Neural progenitor cell (in vitro differentiated cells): Measurements from ENCODE around the gene PLEKHO1. TPM values are rescaled to one million over a fixed set of nuclear protein-coding genes. Genes with fewer than 3 reads are reported as not detected.
"Not testable (repeated sequence)": the region's sequence is repeated elsewhere in the genome, so short reads cannot be mapped to it uniquely, and the experiment has no call there.

Experiments
- DNase-seq: peaks from one replicate; pipeline ENCODE4 v3.0.0-alpha.2; 2016; ENCODE audit warnings: low spot score
- H2AFZ ChIP-seq: fragments of 200-600 bp; sonication (generic); replicated peaks from 2 replicates; pipeline ENCODE4 v1.6.1; 2016; ENCODE audit warnings: antibody characterized with exemption
- H3F3A ChIP-seq: fragments of 200-600 bp; sonication (generic); 2 replicates; pipeline ENCODE4 v1.6.1; 2016; ENCODE audit warnings: antibody characterized with exemption, low read depth
- H3K27ac ChIP-seq: fragments of 200-600 bp; sonication (generic); 2 replicates; pipeline ENCODE4 v1.5.1; 2016; ENCODE audit warnings: mild to moderate bottlenecking
- H3K27me3 ChIP-seq: fragments of 200-600 bp; sonication (generic); 2 replicates; pipeline ENCODE4 v1.6.1; 2016; ENCODE audit warnings: mild to moderate bottlenecking, moderate library complexity
- H3K36me3 ChIP-seq: fragments of 200-600 bp; sonication (generic); 2 replicates; pipeline ENCODE4 v1.5.1; 2016
- H3K4me1 ChIP-seq: fragments of 200-600 bp; sonication (generic); 2 replicates; pipeline ENCODE4 v1.6.1; 2016; ENCODE audit warnings: mixed run types
- H3K4me2 ChIP-seq: fragments of 200-600 bp; sonication (generic); 2 replicates; pipeline ENCODE4 v1.6.1; 2016
- H3K4me3 ChIP-seq: fragments of 200-600 bp; sonication (generic); 2 replicates; pipeline ENCODE4 v1.5.1; 2016
- H3K79me2 ChIP-seq: fragments of 200-600 bp; sonication (generic); 2 replicates; pipeline ENCODE4 v1.6.1; 2016; ENCODE audit warnings: low read depth
- H3K9ac ChIP-seq: fragments of 200-600 bp; sonication (generic); 2 replicates; pipeline ENCODE4 v1.6.1; 2016
- H3K9me3 ChIP-seq: fragments of 200-600 bp; sonication (generic); 2 replicates; pipeline ENCODE4 v1.5.1; 2016; ENCODE audit warnings: low read depth
- H4K20me1 ChIP-seq: fragments of 200-600 bp; sonication (generic); 2 replicates; pipeline ENCODE4 v1.6.1; 2016; ENCODE audit warnings: low read depth
- H3K27ac Mint-ChIP-seq: 3 replicates; pipeline ENCODE4 v1.8.0; 2021; ENCODE audit warnings: mixed read lengths
- H3K27me3 Mint-ChIP-seq: 2 replicates; pipeline ENCODE4 v1.8.0; 2022; ENCODE audit warnings: low read depth, mild to moderate bottlenecking, inconsistent platforms, moderate library complexity, mixed read lengths; ENCODE audit not compliant: insufficient read depth
- H3K36me3 Mint-ChIP-seq: 3 replicates; pipeline ENCODE4 v1.8.0; 2021; ENCODE audit warnings: mixed read lengths
- H3K4me1 Mint-ChIP-seq: 3 replicates; pipeline ENCODE4 v1.8.0; 2021; ENCODE audit warnings: mixed read lengths
- H3K4me3 Mint-ChIP-seq: 3 replicates; pipeline ENCODE4 v1.8.0; 2021; ENCODE audit warnings: mild to moderate bottlenecking, moderate library complexity, mixed read lengths
- H3K9me3 Mint-ChIP-seq: 3 replicates; pipeline ENCODE4 v1.8.0; 2020; ENCODE audit warnings: mixed read lengths
- EZH2 ChIP-seq: fragments of 200-600 bp; sonication (generic); IDR thresholded peaks from 2 replicates; pipeline ENCODE4 v1.6.1; 2017; ENCODE audit warnings: antibody characterized with exemption, mild to moderate bottlenecking, moderate library complexity
- EZH2phosphoT487 ChIP-seq: fragments of 200-600 bp; sonication (generic); IDR thresholded peaks from 2 replicates; pipeline ENCODE4 v1.6.1; 2017; ENCODE audit warnings: antibody characterized with exemption
- total RNA-seq: library from RNA; depleted of rRNA; stranded (reverse); fragments of >200 nt; gene quantifications from 2 replicates; pipeline ENCODE4 v1.2.3, GENCODE V29; 2015; ENCODE audit warnings: low replicate concordance
- TF ChIP-seq, protein P1 (sequence below): fragments of 200-600 bp; sonication (generic); IDR thresholded peaks from 2 replicates; pipeline ENCODE4 v1.5.1; 2017; ENCODE audit warnings: antibody characterized with exemption, mild to moderate bottlenecking

The PLEKHO1 gene
- total RNA-seq, 1 donor from 2014 or later = 39.3 TPM

DNA sequence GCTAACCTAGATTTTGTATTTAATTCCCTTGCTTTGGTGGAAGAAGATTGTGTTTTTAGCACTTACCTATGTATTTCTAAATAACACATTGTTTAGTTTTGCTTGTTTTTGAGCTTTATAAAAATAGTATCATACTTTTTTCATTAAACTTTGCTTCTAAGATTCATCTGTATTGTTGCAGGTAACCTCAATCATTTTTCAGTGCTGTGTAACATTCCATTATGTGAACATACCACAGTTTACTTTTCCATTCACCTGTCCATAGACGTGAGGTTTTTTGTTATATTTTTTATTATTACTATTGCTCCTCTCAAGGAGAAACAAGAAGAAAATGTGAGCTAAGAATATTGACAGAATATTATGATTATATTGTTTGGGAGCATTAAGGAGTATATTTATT is 15.2 kb upstream of the PLEKHO1 start:
- Histone ChIP-seq H4K20me1 (no peaks in the 10 kb centered on the region), H3K27ac (no peak overlapping the region), H3K9ac (no peak overlapping the region), H3F3A (no peaks in the 10 kb centered on the region), H2AFZ (no peak overlapping the region), H3K9me3 (no peaks in the 10 kb centered on the region), H3K4me2 (no peak overlapping the region), H3K79me2 (no peaks in the 10 kb centered on the region), H3K27me3 (no peaks in the 10 kb centered on the region), H3K4me3 (no peak overlapping the region), H3K36me3 (no peaks in the 10 kb centered on the region), H3K4me1 (no peaks in the 10 kb centered on the region)
- TF ChIP-seq EZH2 (no peak), EZH2phosphoT487 (no peak)
- TF ChIP-seq, protein P1, sequence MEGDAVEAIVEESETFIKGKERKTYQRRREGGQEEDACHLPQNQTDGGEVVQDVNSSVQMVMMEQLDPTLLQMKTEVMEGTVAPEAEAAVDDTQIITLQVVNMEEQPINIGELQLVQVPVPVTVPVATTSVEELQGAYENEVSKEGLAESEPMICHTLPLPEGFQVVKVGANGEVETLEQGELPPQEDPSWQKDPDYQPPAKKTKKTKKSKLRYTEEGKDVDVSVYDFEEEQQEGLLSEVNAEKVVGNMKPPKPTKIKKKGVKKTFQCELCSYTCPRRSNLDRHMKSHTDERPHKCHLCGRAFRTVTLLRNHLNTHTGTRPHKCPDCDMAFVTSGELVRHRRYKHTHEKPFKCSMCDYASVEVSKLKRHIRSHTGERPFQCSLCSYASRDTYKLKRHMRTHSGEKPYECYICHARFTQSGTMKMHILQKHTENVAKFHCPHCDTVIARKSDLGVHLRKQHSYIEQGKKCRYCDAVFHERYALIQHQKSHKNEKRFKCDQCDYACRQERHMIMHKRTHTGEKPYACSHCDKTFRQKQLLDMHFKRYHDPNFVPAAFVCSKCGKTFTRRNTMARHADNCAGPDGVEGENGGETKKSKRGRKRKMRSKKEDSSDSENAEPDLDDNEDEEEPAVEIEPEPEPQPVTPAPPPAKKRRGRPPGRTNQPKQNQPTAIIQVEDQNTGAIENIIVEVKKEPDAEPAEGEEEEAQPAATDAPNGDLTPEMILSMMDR = no peak
- DNase-seq = no peak
- no peaks in the 10 kb centered on the region for H3K4me1 Mint-ChIP-seq
- no peaks in the 10 kb centered on the region for H3K9me3 Mint-ChIP-seq
- H3K27ac Mint-ChIP-seq = no peak overlapping the region
- no peaks in the 10 kb centered on the region for H3K27me3 Mint-ChIP-seq
- H3K36me3 Mint-ChIP-seq = peaks cover 4% of the 10 kb centered on the region
- no peak overlapping the region for H3K4me3 Mint-ChIP-seq

GRCh38 chr1:150135400-150135799 is 14.3 kb upstream of the PLEKHO1 start:
- not testable (repeated sequence) for H3K79me2 ChIP-seq, H3K9me3 ChIP-seq, H4K20me1 ChIP-seq, H3K36me3 ChIP-seq, H3K4me2 ChIP-seq, H3K9ac ChIP-seq, H3F3A ChIP-seq, H3K4me1 ChIP-seq, H3K27ac Mint-ChIP-seq, DNase-seq, H3K4me3 ChIP-seq, H3K9me3 Mint-ChIP-seq, H3K36me3 Mint-ChIP-seq, H3K27ac ChIP-seq, H3K27me3 ChIP-seq, H3K4me3 Mint-ChIP-seq, H2AFZ ChIP-seq, H3K27me3 Mint-ChIP-seq, H3K4me1 Mint-ChIP-seq

DNA sequence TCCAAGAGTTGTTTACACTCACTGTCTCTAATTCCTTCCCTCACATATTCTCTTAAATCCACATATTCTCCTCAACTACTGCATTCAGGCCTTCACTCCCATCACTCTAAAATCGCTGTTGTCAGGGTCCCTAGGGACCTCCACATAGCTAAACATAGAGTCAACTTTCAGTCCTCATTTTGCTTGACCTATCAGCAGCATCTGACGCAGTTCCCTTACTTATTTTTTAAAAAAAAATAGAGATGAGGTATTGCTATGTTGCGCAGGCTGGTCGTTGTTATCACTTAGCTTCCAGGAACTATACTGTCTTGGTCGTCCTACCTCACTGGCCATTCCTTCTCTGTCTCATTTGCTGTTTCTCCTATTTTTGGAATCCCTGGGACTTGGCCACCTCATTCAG is 11.7 kb upstream of the PLEKHO1 start:
- no peaks in the 10 kb centered on the region for H3K27me3 Mint-ChIP-seq
- no peaks in the 10 kb centered on the region for H3K9me3 Mint-ChIP-seq
- no peak overlapping the region for H3K4me3 Mint-ChIP-seq

GRCh38 chr1:150141452-150141851 is 8.3 kb upstream of the PLEKHO1 start:
- DNase-seq = no peak
- Mint-ChIP-seq H3K4me3 (no peak overlapping the region), H3K27me3 (no peaks in the 10 kb centered on the region), H3K36me3 (peaks cover 4% of the 10 kb centered on the region), H3K4me1 (no peaks in the 10 kb centered on the region), H3K9me3 (no peaks in the 10 kb centered on the region), H3K27ac (no peak overlapping the region)
- H3K79me2 ChIP-seq = no peaks in the 10 kb centered on the region
- no peak overlapping the region for H3K4me2 ChIP-seq
- H3K4me1 ChIP-seq = no peaks in the 10 kb centered on the region
- no peaks in the 10 kb centered on the region for H4K20me1 ChIP-seq
- TF ChIP-seq, protein P1 = no peak
- TF ChIP-seq EZH2phosphoT487 = no peak
- no peak for TF ChIP-seq EZH2
- no peaks in the 10 kb centered on the region for H3K9me3 ChIP-seq
- no peak overlapping the region for H2AFZ ChIP-seq
- H3K9ac ChIP-seq = no peak overlapping the region
- no peaks in the 10 kb centered on the region for H3K27me3 ChIP-seq
- H3K4me3 ChIP-seq = no peak overlapping the region
- H3F3A ChIP-seq = peaks cover 3% of the 10 kb centered on the region
- H3K36me3 ChIP-seq = no peaks in the 10 kb centered on the region
- H3K27ac ChIP-seq = no peak overlapping the region

More for the DNA sequence above, 11.7 kb upstream of the PLEKHO1 start:
- Histone ChIP-seq H3K9ac (no peak overlapping the region), H3K79me2 (no peaks in the 10 kb centered on the region), H3K4me3 (no peak overlapping the region), H3K4me1 (no peaks in the 10 kb centered on the region), H3K27ac (no peak overlapping the region), H3K4me2 (no peak overlapping the region), H2AFZ (no peak overlapping the region), H3K27me3 (no peaks in the 10 kb centered on the region), H3K36me3 (no peaks in the 10 kb centered on the region), H3F3A (no peaks in the 10 kb centered on the region), H3K9me3 (no peaks in the 10 kb centered on the region), H4K20me1 (no peaks in the 10 kb centered on the region)
- no peak for DNase-seq
- Mint-ChIP-seq H3K4me1 (no peaks in the 10 kb centered on the region), H3K27ac (no peak overlapping the region), H3K36me3 (peaks cover 4% of the 10 kb centered on the region)
- TF ChIP-seq EZH2 = no peak
- TF ChIP-seq, protein P1 = no peak
- no peak for TF ChIP-seq EZH2phosphoT487
